Gastrocnemius medialis (tissue), 4 donors: ENCODE data around the gene PRPS1L1. TPM values are rescaled to one million over a fixed set of nuclear protein-coding genes. Genes with fewer than 3 reads are reported as not detected.

Source experiments
- ATAC-seq, 2 donors: fragments of 150-250 bp; one replicate each; pipeline ENCODE4 v1.9.1; 2016
- DNase-seq, 2 donors: peaks; one replicate each; pipeline ENCODE4 v3.0.0-alpha.2; 2019
- H3K27ac ChIP-seq, 4 donors: fragments of 200-600 bp; sonication (generic); 1 replicate in 1 of 4; 2 replicates in 3 of 4; pipeline ENCODE4 v1.5.1; 2016 to 2018; ENCODE audit warnings: mild to moderate bottlenecking in 2 of 4, moderate library complexity in 1 of 4
- H3K27me3 ChIP-seq, 3 donors: fragments of 200-600 bp; sonication (generic) in 2 of 3; 1 replicate in 1 of 3; 2 replicates in 2 of 3; pipeline versions ENCODE4 v1.5.1 to v1.6.0; 2016 to 2019; ENCODE audit warnings: mild to moderate bottlenecking in 1 of 3, moderate library complexity in 1 of 3
- H3K36me3 ChIP-seq, 2 donors: fragments of 200-600 bp; sonication (generic) in 1 of 2; one replicate each; pipeline ENCODE4 v1.5.1; 2017 to 2018
- H3K4me1 ChIP-seq, 2 donors: fragments of 200-600 bp; sonication (generic) in 1 of 2; one replicate each; pipeline ENCODE4 v1.5.1; 2016 to 2017; ENCODE audit warnings: mild to moderate bottlenecking in 2 of 2
- H3K4me3 ChIP-seq, 4 donors: fragments of 200-600 bp; sonication (generic) in 3 of 4; 1 replicate in 1 of 4; 2 replicates in 3 of 4; pipeline ENCODE4 v1.5.1; 2016 to 2019; ENCODE audit warnings: mild to moderate bottlenecking in 2 of 4
- H3K9me3 ChIP-seq, 3 donors: fragments of 200-600 bp; sonication (generic) in 2 of 3; 1 replicate in 1 of 3; 2 replicates in 2 of 3; pipeline ENCODE4 v1.5.1; 2016 to 2019
- POLR2A ChIP-seq, 2 donors: fragments of 450-650 bp; IDR thresholded peaks; one replicate each; pipeline ENCODE4 v1.6.1; 2017; ENCODE audit warnings: antibody characterized with exemption in 2 of 2, mild to moderate bottlenecking in 2 of 2, moderate library complexity in 2 of 2
- in situ Hi-C, 4 donors: fragments of 200-750 bp; cut with MboI; loops; one replicate each; pipeline versions ENCODE4 v1.15.0 to v1.8.0; 2017; ENCODE audit warnings: low sequenced_read_pairs in 4 of 4
- intact Hi-C: fragments of 100-400 bp; cut with DNase I; formaldehyde crosslinking; loops from one replicate; pipeline ENCODE4 v1.15.1; 2023; ENCODE audit warnings: low total_unique reads
- total RNA-seq, 4 donors: library from RNA; depleted of rRNA; stranded (reverse); fragments of >200 nt; gene quantifications; one replicate each; pipeline versions ENCODE4 v1.1.0 to v1.2.3, GENCODE V29; 2016
- TF ChIP-seq, protein P1 (sequence below), 5 experiments: fragments of 450-650 bp in 3 of 5; fragments of 200-600 bp in 2 of 5; sonication (generic) in 2 of 5; IDR thresholded peaks in 4 of 5; conservative IDR thresholded peaks in 1 of 5; 1 replicate in 4 of 5; 2 replicates in 1 of 5; pipeline ENCODE4 v1.5.1; 2016 to 2019; ENCODE audit warnings: antibody characterized with exemption in 5 of 5, mild to moderate bottlenecking in 3 of 5, moderate library complexity in 3 of 5

PRPS1L1 gene
- total RNA-seq, 4 donors from 2014 or later = not detected

GRCh38 chr7:17996040-17996439 lies 31.6 kb downstream of the PRPS1L1 start:
- Histone ChIP-seq H3K9me3 (no peaks in the 10 kb centered on the region), H3K27ac (no peak overlapping the region), H3K4me1 (no peaks in the 10 kb centered on the region), H3K4me3 (no peak overlapping the region), H3K36me3 (no peaks in the 10 kb centered on the region), H3K27me3 (no peaks in the 10 kb centered on the region)
- DNase-seq = no peak
- no peak for TF ChIP-seq POLR2A (IDR thresholded peaks at IDR 0.05)
- TF ChIP-seq, protein P1, sequence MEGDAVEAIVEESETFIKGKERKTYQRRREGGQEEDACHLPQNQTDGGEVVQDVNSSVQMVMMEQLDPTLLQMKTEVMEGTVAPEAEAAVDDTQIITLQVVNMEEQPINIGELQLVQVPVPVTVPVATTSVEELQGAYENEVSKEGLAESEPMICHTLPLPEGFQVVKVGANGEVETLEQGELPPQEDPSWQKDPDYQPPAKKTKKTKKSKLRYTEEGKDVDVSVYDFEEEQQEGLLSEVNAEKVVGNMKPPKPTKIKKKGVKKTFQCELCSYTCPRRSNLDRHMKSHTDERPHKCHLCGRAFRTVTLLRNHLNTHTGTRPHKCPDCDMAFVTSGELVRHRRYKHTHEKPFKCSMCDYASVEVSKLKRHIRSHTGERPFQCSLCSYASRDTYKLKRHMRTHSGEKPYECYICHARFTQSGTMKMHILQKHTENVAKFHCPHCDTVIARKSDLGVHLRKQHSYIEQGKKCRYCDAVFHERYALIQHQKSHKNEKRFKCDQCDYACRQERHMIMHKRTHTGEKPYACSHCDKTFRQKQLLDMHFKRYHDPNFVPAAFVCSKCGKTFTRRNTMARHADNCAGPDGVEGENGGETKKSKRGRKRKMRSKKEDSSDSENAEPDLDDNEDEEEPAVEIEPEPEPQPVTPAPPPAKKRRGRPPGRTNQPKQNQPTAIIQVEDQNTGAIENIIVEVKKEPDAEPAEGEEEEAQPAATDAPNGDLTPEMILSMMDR (IDR thresholded peaks at IDR 0.05 in 4 of 5, conservative IDR thresholded peaks at IDR 0.05 in 1 of 5) = no peak
- in situ Hi-C loops (no loop called here), intact Hi-C loops (no loop called here)
- no peak for ATAC-seq

DNA sequence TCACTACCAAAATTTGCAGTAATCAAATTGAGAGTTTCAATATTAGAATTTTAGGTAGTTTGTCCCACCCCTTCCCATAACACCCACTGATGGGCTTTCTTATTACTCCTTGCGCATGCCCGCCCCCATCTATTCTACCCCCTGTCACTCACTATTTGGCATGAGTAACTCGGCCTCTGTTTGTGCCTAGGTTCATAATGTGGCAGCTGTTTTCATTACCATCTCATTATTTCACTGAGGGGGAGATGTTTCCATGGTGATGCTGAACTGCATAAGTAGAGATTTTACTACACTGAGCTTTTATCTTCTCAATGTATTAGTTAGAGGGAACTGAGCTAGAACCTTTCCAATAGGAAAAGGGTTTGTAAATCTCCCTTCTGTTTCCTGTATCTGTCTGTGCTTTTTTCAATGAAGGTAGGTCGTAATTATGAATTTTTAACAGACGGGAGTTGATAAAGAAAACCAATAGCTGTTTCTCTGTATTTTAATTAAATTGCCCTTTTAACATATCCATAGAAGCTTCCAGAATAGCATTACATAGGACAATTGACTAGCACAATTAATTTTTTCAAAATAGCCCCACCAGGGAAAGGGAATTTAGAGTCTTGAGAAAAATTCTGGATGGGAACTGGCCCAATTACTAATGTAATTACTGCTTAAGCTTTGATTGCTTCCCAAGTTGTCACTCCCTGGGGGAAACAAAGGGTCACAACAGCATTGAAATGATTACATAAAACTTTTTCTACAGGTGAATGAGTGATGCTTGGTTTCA lies 33.4 kb downstream of the PRPS1L1 start:
- DNase-seq = no peak
- TF ChIP-seq, protein P1 (IDR thresholded peaks at IDR 0.05 in 4 of 5, conservative IDR thresholded peaks at IDR 0.05 in 1 of 5) = no peak
- TF ChIP-seq POLR2A (IDR thresholded peaks at IDR 0.05) = no peak
- ATAC-seq = no peak
- H3K4me1 ChIP-seq = no peaks in the 10 kb centered on the region
- H3K4me3 ChIP-seq = no peak overlapping the region
- no peaks in the 10 kb centered on the region for H3K9me3 ChIP-seq
- intact Hi-C loops = no loop called here
- in situ Hi-C loops = no loop called here
- H3K27ac ChIP-seq = no peak overlapping the region
- no peaks in the 10 kb centered on the region for H3K36me3 ChIP-seq
- H3K27me3 ChIP-seq = no peaks in the 10 kb centered on the region

DNA sequence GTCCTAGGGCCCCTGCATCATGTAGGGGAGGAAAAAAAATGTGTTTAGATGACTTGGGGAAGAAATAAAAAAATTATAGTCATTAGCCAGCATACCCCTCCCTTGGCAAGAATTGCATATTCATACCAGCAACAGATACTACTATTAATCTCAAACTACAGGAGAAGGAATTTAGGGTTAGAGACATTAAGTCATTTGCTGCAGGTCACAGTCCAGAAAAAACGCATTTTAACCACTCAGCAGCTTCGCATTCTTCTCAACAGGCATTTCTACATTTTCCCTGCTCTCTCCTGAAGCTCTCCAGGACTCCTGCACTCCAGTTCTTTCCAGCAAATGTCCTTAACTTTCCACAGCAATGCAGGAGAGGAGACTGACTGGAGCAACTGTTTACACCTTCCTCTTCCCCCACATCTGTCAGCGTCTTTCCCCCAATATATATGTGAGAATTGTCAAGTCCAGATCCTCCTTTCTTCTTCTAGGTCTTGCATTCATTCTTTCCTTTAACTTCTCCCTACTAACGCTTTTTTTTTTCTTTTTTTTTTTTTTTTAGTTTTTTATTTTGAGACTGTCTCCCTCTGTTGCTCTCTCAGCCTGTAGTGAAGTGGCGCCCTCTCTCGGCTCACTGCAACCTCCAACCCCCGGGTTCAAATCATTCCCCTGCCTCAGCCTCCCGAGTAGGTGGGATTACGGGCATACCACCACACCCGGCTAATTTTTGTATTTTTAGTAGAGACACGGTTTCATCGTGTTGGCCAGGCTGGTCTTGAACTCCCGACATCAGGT lies 35.6 kb downstream of the PRPS1L1 start:
- intact Hi-C loops (no loop called here), in situ Hi-C loops (no loop called here)
- TF ChIP-seq, protein P1 (IDR thresholded peaks at IDR 0.05 in 4 of 5, conservative IDR thresholded peaks at IDR 0.05 in 1 of 5) = peak in 2 of 5 experiments; percentile 10
- no peak for TF ChIP-seq POLR2A (IDR thresholded peaks at IDR 0.05)
- no peak overlapping the region for H3K4me3 ChIP-seq
- no peak overlapping the region for H3K27ac ChIP-seq
- no peak for DNase-seq
- H3K27me3 ChIP-seq = no peaks in the 10 kb centered on the region
- H3K36me3 ChIP-seq = no peaks in the 10 kb centered on the region
- no peak for ATAC-seq
- no peaks in the 10 kb centered on the region for H3K9me3 ChIP-seq
- H3K4me1 ChIP-seq = no peaks in the 10 kb centered on the region

DNA sequence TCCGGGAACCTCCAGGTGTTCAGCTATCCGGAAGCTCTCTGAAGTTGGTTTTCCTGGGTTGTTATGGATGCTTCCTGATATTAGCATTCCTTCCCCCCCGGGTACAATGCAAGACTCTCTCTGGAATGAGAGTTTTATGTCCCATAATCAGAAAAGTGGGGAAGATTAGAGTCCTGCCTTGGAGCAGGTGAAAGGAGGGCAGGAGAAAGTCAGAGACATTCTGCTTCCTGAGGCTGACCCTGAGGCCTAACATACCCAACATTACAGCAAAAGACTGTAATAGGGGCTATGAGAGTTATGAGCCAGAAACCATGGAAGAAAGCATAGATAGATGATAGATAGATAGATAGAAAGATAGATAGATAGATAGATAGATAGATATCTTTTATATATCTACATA lies 36.9 kb downstream of the PRPS1L1 start:
- Histone ChIP-seq H3K4me3 (no peak overlapping the region), H3K36me3 (no peaks in the 10 kb centered on the region), H3K4me1 (no peaks in the 10 kb centered on the region), H3K27me3 (no peaks in the 10 kb centered on the region), H3K9me3 (no peaks in the 10 kb centered on the region), H3K27ac (no peak overlapping the region)
- DNase-seq (no peak), ATAC-seq (no peak)
- in situ Hi-C loops (no loop called here), intact Hi-C loops (no loop called here)
- TF ChIP-seq, protein P1 (IDR thresholded peaks at IDR 0.05 in 4 of 5, conservative IDR thresholded peaks at IDR 0.05 in 1 of 5) = no peak
- no peak for TF ChIP-seq POLR2A (IDR thresholded peaks at IDR 0.05)
